OCI-LY1 (cell line): ENCODE measurements around the gene CBX7.

Experiments
- H2AFZ ChIP-seq: fragments of 200-600 bp; sonication (generic), shearing (Covaris generic); 2 replicates; pipeline ENCODE4 v1.6.0; 2014; ENCODE audit warnings: antibody characterized with exemption, mild to moderate bottlenecking, low read length
- H3F3A ChIP-seq: fragments of 200-600 bp; sonication (generic), shearing (Covaris generic); 2 replicates; pipeline ENCODE4 v1.6.0; 2014; ENCODE audit warnings: mild to moderate bottlenecking, antibody characterized with exemption, low read length, moderate library complexity; ENCODE audit not compliant: insufficient read depth
- H3K27ac ChIP-seq: fragments of 200-600 bp; sonication (generic); 2 replicates; pipeline ENCODE4 v1.5.1; 2014; ENCODE audit warnings: low read length, mixed run types, mild to moderate bottlenecking, low read depth; ENCODE audit not compliant: poor library complexity, severe bottlenecking
- H3K27me3 ChIP-seq: fragments of 200-600 bp; sonication (generic); 2 replicates; pipeline ENCODE4 v1.6.0; 2014; ENCODE audit warnings: antibody characterized with exemption, mild to moderate bottlenecking, low read length, moderate library complexity; ENCODE audit not compliant: insufficient read depth
- H3K36me3 ChIP-seq: fragments of 200-600 bp; sonication (generic); 2 replicates; pipeline ENCODE4 v1.6.1; 2014; ENCODE audit warnings: mild to moderate bottlenecking, antibody characterized with exemption, low read length, moderate library complexity, mixed read lengths; ENCODE audit not compliant: insufficient read depth
- H3K4me1 ChIP-seq: fragments of 200-600 bp; sonication (generic); 2 replicates; pipeline ENCODE4 v1.5.1; 2014; ENCODE audit warnings: mild to moderate bottlenecking, low read length, moderate library complexity; ENCODE audit not compliant: insufficient read depth, severe bottlenecking
- H3K4me2 ChIP-seq: fragments of 200-600 bp; sonication (generic), shearing (Covaris generic); 2 replicates; pipeline ENCODE4 v1.6.1; 2014; ENCODE audit warnings: low read length
- H3K4me3 ChIP-seq: fragments of 200-600 bp; sonication (generic); 2 replicates; pipeline ENCODE4 v1.5.1; 2014; ENCODE audit warnings: low read length, low read depth, mild to moderate bottlenecking, mixed read lengths; ENCODE audit not compliant: poor library complexity, severe bottlenecking
- H3K79me2 ChIP-seq: fragments of 200-600 bp; shearing (Covaris generic); 2 replicates; pipeline ENCODE4 v1.6.1; 2016; ENCODE audit warnings: mixed run types, low read length, mixed read lengths; ENCODE audit not compliant: insufficient read depth
- H3K9ac ChIP-seq: fragments of 200-600 bp; sonication (generic), shearing (Covaris generic); 2 replicates; pipeline ENCODE4 v1.6.1; 2014; ENCODE audit warnings: mild to moderate bottlenecking, low read length, mixed read lengths
- H3K9me2 ChIP-seq: fragments of 200-600 bp; sonication (generic), shearing (Covaris generic); 2 replicates; pipeline ENCODE4 v1.6.1; 2014; ENCODE audit warnings: low read depth, mild to moderate bottlenecking, low read length, mixed read lengths
- H3K9me3 ChIP-seq: fragments of 200-600 bp; shearing (Covaris generic); 2 replicates; pipeline ENCODE4 v1.6.1; 2014; ENCODE audit warnings: low read length, mixed read lengths
- H4K20me1 ChIP-seq: fragments of 200-600 bp; sonication (generic), shearing (Covaris generic); 2 replicates; pipeline ENCODE4 v1.6.0; 2016; ENCODE audit warnings: mild to moderate bottlenecking, low read length; ENCODE audit not compliant: insufficient read depth
- EZH2 ChIP-seq: fragments of 200-600 bp; sonication (generic), shearing (Covaris generic); IDR thresholded peaks from 2 replicates; pipeline ENCODE4 v1.8.0; 2017; ENCODE audit warnings: borderline replicate concordance, mixed run types, mild to moderate bottlenecking, antibody characterized with exemption, low read length, moderate library complexity, mixed read lengths
- TF ChIP-seq, protein P1 (sequence below): fragments of 200-600 bp; sonication (generic), shearing (Covaris generic); IDR thresholded peaks from 2 replicates; pipeline ENCODE4 v1.5.1; 2017; ENCODE audit warnings: mild to moderate bottlenecking, antibody characterized with exemption, low read length, moderate library complexity, mixed read lengths

The CBX7 gene

DNA sequence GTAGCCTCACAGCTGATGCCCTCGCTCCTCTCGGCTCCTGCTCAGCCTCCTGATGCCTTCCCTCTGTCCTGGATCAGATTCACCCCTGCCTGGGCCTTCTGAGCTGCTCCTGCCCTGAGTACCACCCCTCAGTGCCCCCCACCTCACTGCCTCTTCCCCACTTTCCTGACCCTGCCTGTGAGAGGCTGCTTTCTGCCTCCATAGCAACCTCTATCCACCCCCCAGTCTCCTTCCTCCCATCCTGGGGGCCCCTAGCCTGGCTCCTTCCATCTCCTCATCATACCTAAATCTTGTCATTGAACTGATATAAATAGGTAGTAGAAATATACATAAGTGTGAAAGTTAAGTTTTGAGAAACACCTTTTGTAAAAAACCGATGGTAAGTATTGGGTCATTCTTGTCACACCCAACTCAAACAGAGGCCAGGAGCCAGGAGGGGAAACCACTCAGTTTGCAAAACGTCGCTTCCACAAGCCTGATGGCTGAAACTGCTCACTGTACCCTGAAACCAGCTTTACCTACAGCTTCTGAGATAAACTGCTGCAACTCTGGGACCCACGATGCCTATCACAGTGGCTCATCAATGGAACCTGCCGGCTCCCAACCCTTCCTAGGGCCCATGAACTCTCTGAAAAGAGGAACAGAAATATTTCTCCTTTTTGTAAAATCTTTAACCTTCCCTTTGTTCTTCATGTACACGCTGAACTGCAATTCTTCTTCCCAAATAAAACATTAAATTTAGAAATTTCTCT lies 60.2 kb downstream of the CBX7 start:
- TF ChIP-seq, protein P1, sequence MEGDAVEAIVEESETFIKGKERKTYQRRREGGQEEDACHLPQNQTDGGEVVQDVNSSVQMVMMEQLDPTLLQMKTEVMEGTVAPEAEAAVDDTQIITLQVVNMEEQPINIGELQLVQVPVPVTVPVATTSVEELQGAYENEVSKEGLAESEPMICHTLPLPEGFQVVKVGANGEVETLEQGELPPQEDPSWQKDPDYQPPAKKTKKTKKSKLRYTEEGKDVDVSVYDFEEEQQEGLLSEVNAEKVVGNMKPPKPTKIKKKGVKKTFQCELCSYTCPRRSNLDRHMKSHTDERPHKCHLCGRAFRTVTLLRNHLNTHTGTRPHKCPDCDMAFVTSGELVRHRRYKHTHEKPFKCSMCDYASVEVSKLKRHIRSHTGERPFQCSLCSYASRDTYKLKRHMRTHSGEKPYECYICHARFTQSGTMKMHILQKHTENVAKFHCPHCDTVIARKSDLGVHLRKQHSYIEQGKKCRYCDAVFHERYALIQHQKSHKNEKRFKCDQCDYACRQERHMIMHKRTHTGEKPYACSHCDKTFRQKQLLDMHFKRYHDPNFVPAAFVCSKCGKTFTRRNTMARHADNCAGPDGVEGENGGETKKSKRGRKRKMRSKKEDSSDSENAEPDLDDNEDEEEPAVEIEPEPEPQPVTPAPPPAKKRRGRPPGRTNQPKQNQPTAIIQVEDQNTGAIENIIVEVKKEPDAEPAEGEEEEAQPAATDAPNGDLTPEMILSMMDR = no peak
- TF ChIP-seq EZH2 = no peak
- H3K27me3 ChIP-seq = no peaks in the 10 kb centered on the region
- no peaks in the 10 kb centered on the region for H3F3A ChIP-seq
- H3K4me3 ChIP-seq = no peak overlapping the region
- H3K9ac ChIP-seq = no peak overlapping the region
- no peak overlapping the region for H2AFZ ChIP-seq
- no peaks in the 10 kb centered on the region for H3K36me3 ChIP-seq
- H4K20me1 ChIP-seq = no peaks in the 10 kb centered on the region
- no peaks in the 10 kb centered on the region for H3K4me1 ChIP-seq
- H3K4me2 ChIP-seq = no peak overlapping the region
- no peaks in the 10 kb centered on the region for H3K79me2 ChIP-seq
- H3K27ac ChIP-seq = no peak overlapping the region
- H3K9me3 ChIP-seq = no peaks in the 10 kb centered on the region
- H3K9me2 ChIP-seq = no peaks in the 10 kb centered on the region

DNA sequence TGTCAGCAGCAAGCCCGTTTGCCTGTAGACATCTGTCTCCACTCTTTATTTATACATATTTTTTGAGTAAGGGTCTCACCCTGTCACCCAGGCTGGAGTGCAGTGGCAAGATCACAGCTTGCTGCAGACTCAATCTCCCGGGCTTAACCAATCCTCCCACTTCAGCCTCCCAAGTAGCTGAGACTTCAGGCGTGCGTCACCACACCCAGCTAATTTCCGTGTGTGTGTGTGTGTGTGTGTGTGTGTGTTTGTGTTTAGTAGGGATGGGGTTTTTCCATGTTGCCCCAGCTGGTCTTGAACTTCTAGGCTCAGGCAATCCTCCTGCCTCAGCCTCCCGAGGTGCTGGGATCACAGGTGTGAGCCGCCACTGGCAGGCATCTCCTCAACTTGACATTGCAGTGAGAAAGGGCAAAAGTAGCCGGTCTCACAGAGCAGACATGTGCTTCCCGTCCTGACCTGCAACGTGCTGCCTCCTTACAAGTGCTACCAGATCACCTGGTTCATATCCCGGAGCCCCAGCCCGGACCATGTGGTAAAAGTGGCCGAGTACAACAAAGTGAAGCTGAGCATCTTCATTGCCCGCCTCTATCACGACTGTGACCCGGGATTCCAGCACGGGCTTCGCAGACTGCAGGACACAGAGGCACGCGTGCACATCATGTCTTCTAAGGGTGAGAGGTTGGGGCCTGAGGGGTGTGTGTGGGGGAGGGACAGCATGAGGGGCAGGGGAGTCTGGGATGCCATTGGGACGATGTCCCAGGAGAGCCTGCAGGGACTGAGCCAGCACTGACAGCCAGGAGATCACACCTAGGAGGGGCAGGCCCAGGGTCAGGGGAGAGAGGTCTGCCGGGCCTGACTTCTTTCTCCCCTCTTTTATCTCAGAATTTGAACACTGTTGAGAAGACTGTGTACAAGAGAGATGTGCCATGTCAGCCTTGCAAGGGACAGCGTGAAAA lies 61.1 kb downstream of the CBX7 start:
- no peak overlapping the region for H3K4me2 ChIP-seq

DNA sequence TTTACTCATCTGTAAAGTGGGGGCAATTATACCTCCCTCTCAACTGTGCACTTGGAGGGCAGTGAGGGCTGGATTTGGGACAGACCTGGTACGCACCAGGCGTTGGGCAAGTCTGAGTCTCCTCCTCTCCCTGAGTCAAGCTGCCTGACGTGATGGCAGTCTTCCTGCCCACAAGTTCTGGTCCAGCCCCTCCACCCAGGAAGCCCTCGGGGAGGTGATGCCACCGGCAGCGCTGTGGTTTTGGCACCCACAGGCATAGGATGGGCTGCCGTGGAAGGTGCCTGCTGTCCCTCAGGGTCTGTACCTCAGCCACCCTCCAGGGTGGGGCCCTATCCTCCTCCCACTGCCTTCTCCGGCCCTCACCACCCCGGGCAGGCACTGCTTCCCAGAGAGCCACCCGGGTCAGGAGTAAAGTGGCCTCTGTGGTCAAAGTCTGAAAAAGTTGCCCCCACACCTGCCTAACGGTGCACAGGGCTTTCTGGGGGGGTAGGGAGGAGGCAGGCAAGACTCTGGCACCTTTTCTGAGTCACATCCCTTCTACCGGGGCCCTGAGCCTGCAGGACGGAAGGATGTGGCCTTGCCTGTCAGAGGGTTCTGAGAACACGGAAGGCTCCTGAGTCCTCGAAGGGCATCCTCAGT lies 61.9 kb downstream of the CBX7 start:
- no peak overlapping the region for H3K9ac ChIP-seq
- H3K9me2 ChIP-seq = no peaks in the 10 kb centered on the region
- H3K27me3 ChIP-seq = no peaks in the 10 kb centered on the region
- H3K4me2 ChIP-seq = no peak overlapping the region
- no peak overlapping the region for H3K27ac ChIP-seq
- H4K20me1 ChIP-seq = no peaks in the 10 kb centered on the region
- no peaks in the 10 kb centered on the region for H3K9me3 ChIP-seq
- H3K4me1 ChIP-seq = no peaks in the 10 kb centered on the region
- no peaks in the 10 kb centered on the region for H3K79me2 ChIP-seq
- TF ChIP-seq, protein P1 = no peak
- no peak for TF ChIP-seq EZH2
- H3K36me3 ChIP-seq = no peaks in the 10 kb centered on the region
- H3F3A ChIP-seq = no peaks in the 10 kb centered on the region
- H2AFZ ChIP-seq = no peak overlapping the region
- H3K4me3 ChIP-seq = no peak overlapping the region

More for the DNA sequence above, 61.1 kb downstream of the CBX7 start:
- no peaks in the 10 kb centered on the region for H3K4me1 ChIP-seq
- no peak overlapping the region for H3K9ac ChIP-seq
- H3K9me3 ChIP-seq = no peaks in the 10 kb centered on the region
- H3K27me3 ChIP-seq = no peaks in the 10 kb centered on the region
- H3K4me3 ChIP-seq = no peak overlapping the region
- no peaks in the 10 kb centered on the region for H3K79me2 ChIP-seq
- no peak overlapping the region for H2AFZ ChIP-seq
- no peaks in the 10 kb centered on the region for H3F3A ChIP-seq
- no peaks in the 10 kb centered on the region for H4K20me1 ChIP-seq
- H3K36me3 ChIP-seq = no peaks in the 10 kb centered on the region
- H3K9me2 ChIP-seq = no peaks in the 10 kb centered on the region
- no peak overlapping the region for H3K27ac ChIP-seq
- TF ChIP-seq EZH2 = no peak
- TF ChIP-seq, protein P1 = no peak
